Lung (tissue), 12 donors: ENCODE data around the gene TNNT1. TPM values are rescaled to one million over a fixed set of nuclear protein-coding genes. Genes with fewer than 3 reads are reported as not detected.

Experiments used
- ATAC-seq: fragments of 200-7000 bp; cut with Tn5 transposase; one replicate; pipeline ENCODE4 v1.9.1; 2020; ENCODE audit warnings: moderate number of reproducible peaks; ENCODE audit not compliant: insufficient read depth, low FRiP score
- DNase-seq, 3 donors: peaks; one replicate each; pipeline ENCODE4 v3.0.0-alpha.2; 2013 to 2017
- H3K27ac ChIP-seq, 2 donors: one replicate each; pipeline ENCODE4 v1.5.1; 2013; ENCODE audit warnings: mild to moderate bottlenecking in 2 of 2, moderate library complexity in 2 of 2, control low read depth in 1 of 2, inconsistent platforms in 1 of 2, low read depth in 1 of 2, low read length in 1 of 2
- H3K27me3 ChIP-seq, 3 donors: one replicate each; pipeline ENCODE4 v1.5.1; 2013; ENCODE audit warnings: low read length in 2 of 3; ENCODE audit not compliant: control insufficient read depth in 3 of 3, insufficient read depth in 3 of 3
- H3K36me3 ChIP-seq, 4 donors: one replicate each; pipeline ENCODE4 v1.5.1; 2013; ENCODE audit warnings: low read length in 4 of 4, mild to moderate bottlenecking in 1 of 4, moderate library complexity in 1 of 4; ENCODE audit not compliant: control insufficient read depth in 4 of 4, insufficient read depth in 4 of 4
- H3K4me1 ChIP-seq, 5 donors: one replicate each; pipeline ENCODE4 v1.5.1; 2013; ENCODE audit warnings: low read length in 5 of 5, mild to moderate bottlenecking in 2 of 5, moderate library complexity in 1 of 5; ENCODE audit not compliant: control insufficient read depth in 5 of 5, insufficient read depth in 5 of 5
- H3K4me3 ChIP-seq: one replicate; pipeline ENCODE4 v1.5.1; 2013; ENCODE audit warnings: mild to moderate bottlenecking, control low read depth, moderate library complexity
- H3K9ac ChIP-seq, 2 donors: one replicate each; pipeline ENCODE4 v1.5.1; 2013; ENCODE audit warnings: low read length in 2 of 2, control low read depth in 1 of 2; ENCODE audit not compliant: insufficient read depth in 1 of 2
- H3K9me3 ChIP-seq, 4 donors: one replicate each; pipeline ENCODE4 v1.5.1; 2013; ENCODE audit warnings: low read length in 3 of 4, mild to moderate bottlenecking in 1 of 4, moderate library complexity in 1 of 4; ENCODE audit not compliant: control insufficient read depth in 4 of 4, insufficient read depth in 3 of 4
- CTCF ChIP-seq: IDR thresholded peaks from 2 replicates; pipeline ENCODE4 v1.5.1; 2012; ENCODE audit warnings: mild to moderate bottlenecking; ENCODE audit errors: control extremely low read depth, extremely low read depth
- WGBS, 2 donors: extraction: QIAGEN DNeasy Blood & Tissue Kit; methylation state at CpG; one replicate each; pipeline ENCODE4 v1.1.7; 2013; 5-methylcytosine and 5-hydroxymethylcytosine counted together
- polyA plus RNA-seq, 2 donors: library from polyadenylated mRNA; stranded (reverse); fragments of 200-250 nt; gene quantifications; one replicate each; pipeline ENCODE4 v1.2.1, GENCODE V29; 2013
- total RNA-seq, 2 donors: library from RNA; depleted of rRNA in 1 of 2; stranded (reverse); fragments of >200 nt in 1 of 2; gene quantifications; one replicate each; pipeline ENCODE4 v1.2.1, GENCODE V29; 2014 to 2021
- donor health status: control.
- donor health status: control.
- donor health status: Bipolar disorder and iron deficiency.
- donor health status: healthy.
- donor health status: DM: yes; HTN: yes; CAD: no.

Gene TNNT1
- total and polyA plus RNA-seq, 4 donors = 1.2 to 5.2 (median 2.8) TPM

GRCh38 chr19:55089342-55089944, 59.6 kb downstream of the TNNT1 start:
- H3K9me3 ChIP-seq = no peaks in the 10 kb centered on the region
- no peak overlapping the region for H3K4me3 ChIP-seq
- H3K36me3 ChIP-seq = peaks cover 0 to 29% (median 4%) of the 10 kb centered on the region in 4 donors
- no peak overlapping the region for H3K27ac ChIP-seq
- DNase-seq = no peak
- H3K4me1 ChIP-seq = peaks cover 0 to 17% (median 0%) of the 10 kb centered on the region in 5 donors
- ATAC-seq = no peak
- peaks cover 0 to 32% (median 17%) of the 10 kb centered on the region in 3 donors for H3K27me3 ChIP-seq
- TF ChIP-seq CTCF = no peak
- 87 to 94% methylated on average over 3 of the region's 3 CpGs for WGBS, 2 donors
- H3K9ac ChIP-seq = no peak overlapping the region

GRCh38 chr19:55088543-55089341, 60.3 kb downstream of the TNNT1 start:
- Histone ChIP-seq H3K27me3 (peaks cover 0 to 39% (median 24%) of the 10 kb centered on the region in 3 donors), H3K4me1 (peaks cover 0 to 17% (median 0%) of the 10 kb centered on the region in 5 donors), H3K36me3 (peaks cover 0 to 27% (median 4%) of the 10 kb centered on the region in 4 donors), H3K9me3 (no peaks in the 10 kb centered on the region), H3K27ac (no peak overlapping the region), H3K4me3 (no peak overlapping the region), H3K9ac (no peak overlapping the region)
- no peak for TF ChIP-seq CTCF
- DNase-seq (peak; percentile 50 to 81 (median 73)), ATAC-seq (no peak)
- 50% methylated on average over 18 of the region's 18 CpGs for WGBS, 2 donors

GRCh38 chr19:55088021-55088451, 61.0 kb downstream of the TNNT1 start:
- H3K27ac ChIP-seq = no peak overlapping the region
- no peak for DNase-seq
- no peak overlapping the region for H3K4me3 ChIP-seq

More at GRCh38 chr19:55088021-55088451, 61.0 kb downstream of the TNNT1 start:
- WGBS, 2 donors = 64% methylated on average over 12 of the region's 12 CpGs
- H3K9ac ChIP-seq = no peak overlapping the region
- H3K4me1 ChIP-seq = peaks cover 0 to 17% (median 0%) of the 10 kb centered on the region in 5 donors
- no peaks in the 10 kb centered on the region for H3K9me3 ChIP-seq
- peaks cover 0 to 42% (median 27%) of the 10 kb centered on the region in 3 donors for H3K27me3 ChIP-seq
- peaks cover 0 to 26% (median 4%) of the 10 kb centered on the region in 4 donors for H3K36me3 ChIP-seq
- no peak for TF ChIP-seq CTCF
- ATAC-seq = no peak
